Kidney glomerular epithelial cell (primary cell): Measurements from ENCODE around the gene SKAP2.

Experiments
- DNase-seq: peaks from one replicate; lab custom pipeline; 2025; lab: John Stamatoyannopoulos, UW

SKAP2 gene

GRCh38 chr7:26664735-26665416 lies 199.5 kb downstream of the SKAP2 start:
- DNase-seq, result peak; percentile 9

GRCh38 chr7:26664274-26664673 lies 200.1 kb downstream of the SKAP2 start:
- no peak for DNase-seq

GRCh38 chr7:26663874-26664273 lies 200.5 kb downstream of the SKAP2 start:
- no peak for DNase-seq

- no peak for DNase-seq
Observed at GRCh38 chr7:26662646-26663045, 201.7 kb downstream of the SKAP2 start.

GRCh38 chr7:26659121-26659520 lies 205.3 kb downstream of the SKAP2 start:
- no peak for DNase-seq

- DNase-seq, result no peak
Observed at GRCh38 chr7:26658389-26659084, 205.9 kb downstream of the SKAP2 start.

GRCh38 chr7:26657686-26658388 lies 206.6 kb downstream of the SKAP2 start:
- DNase-seq, result no peak

GRCh38 chr7:26657206-26657641 lies 207.2 kb downstream of the SKAP2 start:
- DNase-seq, result no peak

- no peak for DNase-seq
Observed at GRCh38 chr7:26656735-26657134, 207.7 kb downstream of the SKAP2 start.

- no peak for DNase-seq
Observed at GRCh38 chr7:26655781-26656180, 208.6 kb downstream of the SKAP2 start.

- DNase-seq, result peak; percentile 48
Observed at GRCh38 chr7:26653430-26654399, 210.7 kb downstream of the SKAP2 start.

GRCh38 chr7:26652401-26653100 lies 211.8 kb downstream of the SKAP2 start:
- no peak for DNase-seq

GRCh38 chr7:26650103-26650502 lies 214.3 kb downstream of the SKAP2 start:
- DNase-seq, result no peak

- DNase-seq, result no peak
Observed at GRCh38 chr7:26649388-26649787, 215.0 kb downstream of the SKAP2 start.

GRCh38 chr7:26648554-26648953 lies 215.8 kb downstream of the SKAP2 start:
- peak; percentile 84 for DNase-seq

- no peak for DNase-seq
Observed at GRCh38 chr7:26646336-26647048, 217.9 kb downstream of the SKAP2 start.

GRCh38 chr7:26645121-26645520 lies 219.3 kb downstream of the SKAP2 start:
- DNase-seq, result no peak

- no peak for DNase-seq
Observed at GRCh38 chr7:26642416-26642815, 222.0 kb downstream of the SKAP2 start.

GRCh38 chr7:26639695-26640094 lies 224.7 kb downstream of the SKAP2 start:
- no peak for DNase-seq

- DNase-seq, result no peak
Observed at GRCh38 chr7:26639111-26639510, 225.3 kb downstream of the SKAP2 start.

GRCh38 chr7:26638140-26638539 lies 226.2 kb downstream of the SKAP2 start:
- no peak for DNase-seq
